ENCODE data around the gene RPS17. TPM values are rescaled to one million over a fixed set of nuclear protein-coding genes. Genes with fewer than 3 reads are reported as not detected.

RPS17 gene
- total and polyA plus RNA-seq, 10 of the 15 experiments (the other 5 are each of a cell fraction or from before 2014, with no cell fraction given), result 1,223 to 7,871 (median 3,879) TPM

GRCh38 chr15:82585072-82585471, 44.8 kb upstream of the RPS17 start:
- H3K4me2 ChIP-seq (ENCODE audit: control insufficient read depth, insufficient read depth), result no peak overlapping the region
- POLR2A ChIA-PET, result interaction anchor here (0.7 kb wide), 1 partner anchor 9 kb away, joined by 4 read pairs; no protein-coding TSS in a partner anchor
- H4K20me1 ChIP-seq (ENCODE audit: control insufficient read depth, insufficient read depth), result no peaks in the 10 kb centered on the region
- H3K9me3 ChIP-seq (replicated peaks; ENCODE audit: control insufficient read depth, insufficient read depth, low read length), result no peaks in the 10 kb centered on the region
- ATAC-seq, result no peak
- H3K9ac ChIP-seq (ENCODE audit: control insufficient read depth, insufficient read depth, low read length), result no peak overlapping the region
- H3K27me3 ChIP-seq (replicated peaks in 1 of 2; ENCODE audit: control insufficient read depth in 2 of 2, insufficient read depth in 2 of 2, low read length in 1 of 2), result no peaks in the 10 kb centered on the region; a peak in 1 of 4 replicates
- intact Hi-C loops (cut with micrococcal nuclease; ENCODE audit: unreplicated experiment) (no loop called here), in situ Hi-C loops (cut with MboI) (no loop called here)
- TF ChIP-seq CTCF (IDR thresholded peaks at IDR 0.05 in 2 of 3, conservative IDR thresholded peaks at IDR 0.05 in 1 of 3; ENCODE audit: control insufficient read depth in 2 of 3, extremely low read depth in 1 of 3, insufficient read depth in 1 of 3, low read depth in 3 of 3, low read length in 3 of 3), result peak in 1 of 3 experiments; percentile 14; a peak in 2 of 6 replicates
- TF ChIP-seq SIN3A (IDR thresholded peaks at IDR 0.05; ENCODE audit: low read depth, low read length), result no peak
- TF ChIP-seq RAD21 (IDR thresholded peaks at IDR 0.05; ENCODE audit: insufficient read depth, low read depth, low read length), result 0 out of 2 replicates have a peak, but pooled peaks have one; percentile 23
- RAD21 ChIA-PET (ENCODE audit: unreplicated experiment), result no interaction called here
- CTCF ChIA-PET, result interaction anchor here (0.5 to 1.7 kb wide), 4 partner anchors 23 to 522 kb away, joined by 3 to 6 read pairs (median 5); no protein-coding TSS in a partner anchor
- no peak for DNase-seq (ENCODE audit: low read depth, low spot score)
- 55% methylated on average over 3 of the region's 3 CpGs for WGBS (ENCODE audit: insufficient coverage, insufficient replicate concordance, low lambda C conversion rate, missing lambda C conversion rate)
- H3K36me3 ChIP-seq (ENCODE audit: control insufficient read depth in 2 of 2, insufficient read depth in 2 of 2, low read length in 1 of 2), result no peaks in the 10 kb centered on the region
- BruUV-seq (replicated peaks), result no TSS peak
- H3K4me1 ChIP-seq (ENCODE audit: control insufficient read depth, insufficient read depth, low read length), result no peaks in the 10 kb centered on the region
- FAIRE-seq, result no peak
- H3K79me2 ChIP-seq (ENCODE audit: control insufficient read depth, insufficient read depth, low read length), result no peaks in the 10 kb centered on the region
- H3K4me3 ChIP-seq, result no peak overlapping the region
- no peak overlapping the region for H2AFZ ChIP-seq (ENCODE audit: control insufficient read depth, low read depth, low read length)
- SMC1A ChIA-PET (ENCODE audit: uncharacterized antibody, unreplicated experiment), result no interaction called here
- no peak overlapping the region for H3K27ac ChIP-seq (ENCODE audit: control insufficient read depth, insufficient read depth)

- H3K9ac ChIP-seq (ENCODE audit: control insufficient read depth, insufficient read depth, low read length), result no peak overlapping the region
- in situ Hi-C loops (cut with MboI) (no loop called here), intact Hi-C loops (cut with micrococcal nuclease; ENCODE audit: unreplicated experiment) (no loop called here)
- no TSS peak for BruUV-seq (replicated peaks)
- H3K27me3 ChIP-seq (replicated peaks in 1 of 2; ENCODE audit: control insufficient read depth in 2 of 2, insufficient read depth in 2 of 2, low read length in 1 of 2), result no peaks in the 10 kb centered on the region; a peak in 1 of 4 replicates
- ChIA-PET SMC1A (ENCODE audit: uncharacterized antibody, unreplicated experiment) (no interaction called here), RAD21 (ENCODE audit: unreplicated experiment) (no interaction called here), CTCF (interaction anchor here (1.6 kb wide), 1 partner anchor 17 kb away, joined by 4 read pairs; no protein-coding TSS in a partner anchor), POLR2A (no interaction called here)
- no peak overlapping the region for H3K4me3 ChIP-seq
- H3K9me3 ChIP-seq (replicated peaks; ENCODE audit: control insufficient read depth, insufficient read depth, low read length), result no peaks in the 10 kb centered on the region
- TF ChIP-seq TCF12 (IDR thresholded peaks at IDR 0.05; ENCODE audit: low read depth, low read length) (no peak), BCL11A (IDR thresholded peaks at IDR 0.05; ENCODE audit: low read depth, low read length) (no peak), HCFC1 (IDR thresholded peaks at IDR 0.05; ENCODE audit: low read length) (no peak), SREBF2 (IDR thresholded peaks at IDR 0.05; ENCODE audit: low read length) (no peak), EP300 (IDR thresholded peaks at IDR 0.05; ENCODE audit: borderline replicate concordance in 1 of 2, control insufficient read depth in 1 of 2, low read depth in 2 of 2, low read length in 2 of 2) (no peak)
- H3K4me1 ChIP-seq (ENCODE audit: control insufficient read depth, insufficient read depth, low read length), result no peaks in the 10 kb centered on the region
- no peak for ATAC-seq
- H3K36me3 ChIP-seq (ENCODE audit: control insufficient read depth in 2 of 2, insufficient read depth in 2 of 2, low read length in 1 of 2), result no peaks in the 10 kb centered on the region
- no peak overlapping the region for H2AFZ ChIP-seq (ENCODE audit: control insufficient read depth, low read depth, low read length)
- no peaks in the 10 kb centered on the region for H3K79me2 ChIP-seq (ENCODE audit: control insufficient read depth, insufficient read depth, low read length)
- 18% methylated on average over 2 of the region's 2 CpGs for WGBS (ENCODE audit: insufficient coverage, insufficient replicate concordance, low lambda C conversion rate, missing lambda C conversion rate)
- DNase-seq (ENCODE audit: low read depth, low spot score), result no peak
- FAIRE-seq, result no peak
- H3K27ac ChIP-seq (ENCODE audit: control insufficient read depth, insufficient read depth), result no peak overlapping the region
- H4K20me1 ChIP-seq (ENCODE audit: control insufficient read depth, insufficient read depth), result no peaks in the 10 kb centered on the region
- no peak overlapping the region for H3K4me2 ChIP-seq (ENCODE audit: control insufficient read depth, insufficient read depth)
These were observed 40.5 kb upstream of the RPS17 start for GRCh38 chr15:82580713-82581112.
